PC-9 (cell line): Measurements from ENCODE around the gene G3BP1.

Experiments
- EZH2 ChIP-seq: fragments of 200-600 bp; sonication (generic); IDR thresholded peaks from 2 replicates; pipeline ENCODE4 v1.8.0; 2017; ENCODE audit warnings: antibody characterized with exemption, low read depth
- TF ChIP-seq, protein P1 (sequence below): fragments of 200-600 bp; sonication (generic); conservative IDR thresholded peaks from 2 replicates; pipeline ENCODE4 v1.6.1; 2017; ENCODE audit warnings: mixed run types, antibody characterized with exemption, mild to moderate bottlenecking, moderate library complexity

DNA sequence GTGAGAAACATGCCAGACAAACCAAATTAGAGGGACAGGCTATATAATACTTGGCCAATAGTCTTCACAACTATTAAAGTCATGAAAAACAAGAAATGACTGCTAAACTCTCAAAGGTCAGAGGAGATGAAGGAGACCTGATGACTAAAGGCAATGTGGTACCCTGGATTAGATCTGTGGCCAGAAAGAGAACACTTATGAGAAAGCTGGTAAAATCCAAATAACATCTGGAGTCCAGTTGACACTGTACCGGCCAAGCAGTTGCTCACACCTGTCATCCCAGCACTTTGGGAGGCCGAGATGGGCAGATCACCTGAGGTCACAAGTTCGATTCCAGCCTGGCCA lies 37.7 kb upstream of the G3BP1 start:
- TF ChIP-seq, protein P1, sequence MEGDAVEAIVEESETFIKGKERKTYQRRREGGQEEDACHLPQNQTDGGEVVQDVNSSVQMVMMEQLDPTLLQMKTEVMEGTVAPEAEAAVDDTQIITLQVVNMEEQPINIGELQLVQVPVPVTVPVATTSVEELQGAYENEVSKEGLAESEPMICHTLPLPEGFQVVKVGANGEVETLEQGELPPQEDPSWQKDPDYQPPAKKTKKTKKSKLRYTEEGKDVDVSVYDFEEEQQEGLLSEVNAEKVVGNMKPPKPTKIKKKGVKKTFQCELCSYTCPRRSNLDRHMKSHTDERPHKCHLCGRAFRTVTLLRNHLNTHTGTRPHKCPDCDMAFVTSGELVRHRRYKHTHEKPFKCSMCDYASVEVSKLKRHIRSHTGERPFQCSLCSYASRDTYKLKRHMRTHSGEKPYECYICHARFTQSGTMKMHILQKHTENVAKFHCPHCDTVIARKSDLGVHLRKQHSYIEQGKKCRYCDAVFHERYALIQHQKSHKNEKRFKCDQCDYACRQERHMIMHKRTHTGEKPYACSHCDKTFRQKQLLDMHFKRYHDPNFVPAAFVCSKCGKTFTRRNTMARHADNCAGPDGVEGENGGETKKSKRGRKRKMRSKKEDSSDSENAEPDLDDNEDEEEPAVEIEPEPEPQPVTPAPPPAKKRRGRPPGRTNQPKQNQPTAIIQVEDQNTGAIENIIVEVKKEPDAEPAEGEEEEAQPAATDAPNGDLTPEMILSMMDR: no peak
- no peak for TF ChIP-seq EZH2
